NCI-H446 (cell line): ENCODE data around the gene LSM7.

Source experiments
- DNase-seq, 2 experiments: peaks; one replicate each; lab custom pipeline; 2025; lab: John Stamatoyannopoulos, UW

The LSM7 gene

GRCh38 chr19:2278459-2279158, 49.8 kb downstream of the LSM7 start:
- DNase-seq = no peak

GRCh38 chr19:2277138-2277537, 51.2 kb downstream of the LSM7 start:
- DNase-seq = no peak

GRCh38 chr19:2276429-2276986, 51.9 kb downstream of the LSM7 start:
- DNase-seq = no peak

GRCh38 chr19:2275588-2276428, 52.6 kb downstream of the LSM7 start:
- no peak for DNase-seq

- peak; percentile 24 to 70 for DNase-seq
These were observed 53.4 kb downstream of the LSM7 start for GRCh38 chr19:2274931-2275535.

GRCh38 chr19:2274185-2274711, 54.1 kb downstream of the LSM7 start:
- no peak for DNase-seq

GRCh38 chr19:2273356-2274184, 54.8 kb downstream of the LSM7 start:
- DNase-seq = peak; percentile 25 to 74
